Endodermal cell (in vitro differentiated cells): ENCODE measurements around the gene MTAP. TPM values are rescaled to one million over a fixed set of nuclear protein-coding genes. Genes with fewer than 3 reads are reported as not detected.

ENCODE experiments used
- DNase-seq: peaks from one replicate; pipeline ENCODE4 v3.0.0-alpha.2; 2017
- H3K27ac ChIP-seq: 2 replicates; pipeline ENCODE4 v1.5.1; 2013; ENCODE audit warnings: mild to moderate bottlenecking, low read depth, low read length, moderate library complexity
- H3K27me3 ChIP-seq: 2 replicates; pipeline ENCODE4 v1.6.1; 2013; ENCODE audit warnings: mild to moderate bottlenecking, low read length, moderate library complexity; ENCODE audit not compliant: insufficient read depth, control insufficient read depth, poor library complexity, severe bottlenecking
- H3K36me3 ChIP-seq: 2 replicates; pipeline ENCODE4 v1.7.0; 2013; ENCODE audit warnings: mild to moderate bottlenecking, low read length, moderate library complexity; ENCODE audit not compliant: control insufficient read depth, insufficient read depth
- H3K4me1 ChIP-seq: one replicate; pipeline ENCODE4 v1.7.0; 2013; ENCODE audit warnings: low read length; ENCODE audit not compliant: control insufficient read depth, insufficient read depth
- H3K4me3 ChIP-seq: 2 replicates; pipeline ENCODE4 v1.5.1; 2013; ENCODE audit warnings: mild to moderate bottlenecking, low read length, moderate library complexity
- H3K9ac ChIP-seq: 2 replicates; pipeline ENCODE4 v1.6.1; 2013; ENCODE audit warnings: mild to moderate bottlenecking, low read length, moderate library complexity; ENCODE audit not compliant: poor library complexity, severe bottlenecking; ENCODE audit errors: extremely low read depth
- H3K9me3 ChIP-seq: 2 replicates; pipeline ENCODE4 v1.6.1; 2013; ENCODE audit warnings: mild to moderate bottlenecking, low read length, moderate library complexity; ENCODE audit not compliant: control insufficient read depth
- H3K27ac Mint-ChIP-seq: 2 replicates; pipeline ENCODE4 v1.8.0; 2020; ENCODE audit warnings: mixed read lengths
- H3K27me3 Mint-ChIP-seq: 2 replicates; pipeline ENCODE4 v1.8.0; 2021; ENCODE audit warnings: mild to moderate bottlenecking, mixed read lengths; ENCODE audit not compliant: insufficient read depth
- H3K36me3 Mint-ChIP-seq: 2 replicates; pipeline ENCODE4 v1.8.0; 2020; ENCODE audit warnings: low read depth, mixed read lengths
- H3K4me1 Mint-ChIP-seq: 2 replicates; pipeline ENCODE4 v1.8.0; 2020; ENCODE audit warnings: mixed read lengths
- H3K4me3 Mint-ChIP-seq: 2 replicates; pipeline ENCODE4 v1.8.0; 2020; ENCODE audit warnings: mild to moderate bottlenecking, moderate library complexity, mixed read lengths
- H3K9me3 Mint-ChIP-seq: 2 replicates; pipeline ENCODE4 v1.8.0; 2020; ENCODE audit warnings: mild to moderate bottlenecking, mixed read lengths
- WGBS, 2 experiments: methylation state at CpG; one replicate each; pipeline versions ENCODE4 v1.1.5 to v1.1.7; 2013; ENCODE audit warnings: missing lambda C conversion rate in 2 of 2, mixed read lengths in 1 of 2; ENCODE audit not compliant: insufficient coverage in 1 of 2, insufficient read length in 1 of 2; 5-methylcytosine and 5-hydroxymethylcytosine counted together
- total RNA-seq, 2 donors: library from RNA; stranded (reverse); fragmentation: NEBNext Ultra II Directional in 1 of 2; extraction: Animal tissue kit (Norgen Biotek cat#: 25700) in 1 of 2; gene quantifications; 2 replicates in 1 of 2; 3 replicates in 1 of 2; pipeline ENCODE4 v1.2.1, GENCODE V29; 2021
- TF ChIP-seq, protein P1 (sequence below): fragments of 200-600 bp; sonication (generic); conservative IDR thresholded peaks from 2 replicates; pipeline ENCODE4 v1.5.0; 2021; ENCODE audit warnings: antibody characterized with exemption, mild to moderate bottlenecking

The MTAP gene
- total RNA-seq, 2 donors from 2014 or later, result 81.0 to 99.0 TPM

GRCh38 chr9:21964925-21965385 is 162.5 kb downstream of the MTAP start:
- H3K4me1 Mint-ChIP-seq, result peaks cover 21% of the 10 kb centered on the region
- Histone ChIP-seq H3K36me3 (no peaks in the 10 kb centered on the region), H3K27me3 (peaks cover 98% of the 10 kb centered on the region), H3K4me3 (peak overlapping the region; percentile 77), H3K9ac (no peak overlapping the region), H3K27ac (no peak overlapping the region), H3K9me3 (peaks cover 13% of the 10 kb centered on the region), H3K4me1 (no peaks in the 10 kb centered on the region)
- no peaks in the 10 kb centered on the region for H3K36me3 Mint-ChIP-seq
- peak; percentile 54 for DNase-seq
- no peak overlapping the region for H3K27ac Mint-ChIP-seq
- H3K27me3 Mint-ChIP-seq, result peaks cover 96% of the 10 kb centered on the region
- 6 to 7% methylated on average over 7 to 29 of the region's 29 CpGs for WGBS, 2 experiments
- TF ChIP-seq, protein P1, sequence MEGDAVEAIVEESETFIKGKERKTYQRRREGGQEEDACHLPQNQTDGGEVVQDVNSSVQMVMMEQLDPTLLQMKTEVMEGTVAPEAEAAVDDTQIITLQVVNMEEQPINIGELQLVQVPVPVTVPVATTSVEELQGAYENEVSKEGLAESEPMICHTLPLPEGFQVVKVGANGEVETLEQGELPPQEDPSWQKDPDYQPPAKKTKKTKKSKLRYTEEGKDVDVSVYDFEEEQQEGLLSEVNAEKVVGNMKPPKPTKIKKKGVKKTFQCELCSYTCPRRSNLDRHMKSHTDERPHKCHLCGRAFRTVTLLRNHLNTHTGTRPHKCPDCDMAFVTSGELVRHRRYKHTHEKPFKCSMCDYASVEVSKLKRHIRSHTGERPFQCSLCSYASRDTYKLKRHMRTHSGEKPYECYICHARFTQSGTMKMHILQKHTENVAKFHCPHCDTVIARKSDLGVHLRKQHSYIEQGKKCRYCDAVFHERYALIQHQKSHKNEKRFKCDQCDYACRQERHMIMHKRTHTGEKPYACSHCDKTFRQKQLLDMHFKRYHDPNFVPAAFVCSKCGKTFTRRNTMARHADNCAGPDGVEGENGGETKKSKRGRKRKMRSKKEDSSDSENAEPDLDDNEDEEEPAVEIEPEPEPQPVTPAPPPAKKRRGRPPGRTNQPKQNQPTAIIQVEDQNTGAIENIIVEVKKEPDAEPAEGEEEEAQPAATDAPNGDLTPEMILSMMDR, result no peak
- peaks cover 15% of the 10 kb centered on the region for H3K9me3 Mint-ChIP-seq
- peak overlapping the region; percentile 55 for H3K4me3 Mint-ChIP-seq

DNA sequence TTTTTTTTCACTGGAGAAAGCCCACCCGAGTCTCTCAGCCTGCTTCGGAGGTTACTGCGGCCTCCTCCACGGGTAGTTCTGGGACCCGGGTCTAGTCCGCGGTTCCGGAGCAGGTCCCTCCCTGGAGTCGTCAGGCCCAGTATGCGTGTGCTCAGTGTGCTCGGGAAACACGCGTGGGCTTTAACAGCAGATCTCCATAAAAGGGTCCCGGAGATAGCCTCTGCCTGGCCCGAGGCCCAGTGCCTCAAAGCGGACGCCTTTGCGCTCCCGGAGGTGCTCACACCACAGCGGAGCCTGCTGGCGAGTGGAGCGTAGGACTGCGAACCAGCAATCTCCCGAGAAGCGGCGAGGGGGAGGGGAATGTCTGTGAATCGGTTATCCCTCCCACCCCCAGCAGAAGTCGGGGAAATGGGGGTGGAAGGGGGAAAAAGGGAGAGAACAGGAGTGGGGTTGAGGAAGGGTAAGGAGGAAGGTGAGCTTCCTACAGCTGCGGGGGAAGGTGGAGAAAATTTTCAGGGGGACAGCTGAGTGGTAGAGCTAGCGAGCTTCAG is 163.0 kb downstream of the MTAP start:
- Histone ChIP-seq H3K9ac (no peak overlapping the region), H3K36me3 (no peaks in the 10 kb centered on the region), H3K4me1 (no peaks in the 10 kb centered on the region), H3K4me3 (peak overlapping the region; percentile 77), H3K9me3 (peaks cover 18% of the 10 kb centered on the region), H3K27ac (no peak overlapping the region), H3K27me3 (peaks cover 98% of the 10 kb centered on the region)
- Mint-ChIP-seq H3K4me1 (peaks cover 21% of the 10 kb centered on the region), H3K36me3 (no peaks in the 10 kb centered on the region), H3K9me3 (peaks cover 15% of the 10 kb centered on the region), H3K4me3 (peak overlapping the region; percentile 55), H3K27me3 (peaks cover 96% of the 10 kb centered on the region), H3K27ac (no peak overlapping the region)
- peak; percentile 89 for DNase-seq
- TF ChIP-seq, protein P1, result peak; percentile 75
- 3 to 5% methylated on average over 10 to 30 of the region's 30 CpGs for WGBS, 2 experiments

GRCh38 chr9:21966140-21966851 is 163.9 kb downstream of the MTAP start:
- Mint-ChIP-seq H3K4me3 (no peak overlapping the region), H3K36me3 (no peaks in the 10 kb centered on the region), H3K27ac (no peak overlapping the region), H3K9me3 (peaks cover 15% of the 10 kb centered on the region), H3K27me3 (peaks cover 99% of the 10 kb centered on the region), H3K4me1 (peaks cover 24% of the 10 kb centered on the region)
- WGBS, 2 experiments, result 10 to 17% methylated on average over 3 to 14 of the region's 15 CpGs
- no peaks in the 10 kb centered on the region for H3K36me3 ChIP-seq
- no peak overlapping the region for H3K4me3 ChIP-seq
- no peak overlapping the region for H3K27ac ChIP-seq
- TF ChIP-seq, protein P1, result no peak
- H3K27me3 ChIP-seq, result peaks cover 99% of the 10 kb centered on the region
- H3K9me3 ChIP-seq, result peaks cover 18% of the 10 kb centered on the region
- peak; percentile 48 for DNase-seq
- no peaks in the 10 kb centered on the region for H3K4me1 ChIP-seq
- no peak overlapping the region for H3K9ac ChIP-seq
